ENCODE data around the gene ARHGAP44. TPM values are rescaled to one million over a fixed set of nuclear protein-coding genes. Genes with fewer than 3 reads are reported as not detected.
A peak's percentile ranks its signal among the peaks of the same experiment; 100 is the strongest.

Gene ARHGAP44
- total and polyA plus RNA-seq, 2 of the 4 experiments (the other 2 are of a cell fraction): 0.54 to 1.0 TPM

- Histone ChIP-seq H2BK120ac (ENCODE audit: low read depth, low read length) (no peak overlapping the region), H2AFZ (replicated peaks; ENCODE audit: low read length, poor library complexity) (no peak overlapping the region), H3K4me1 (ENCODE audit: control insufficient read depth, insufficient read depth, low read length) (peaks cover 5% of the 10 kb centered on the region; the same call in 1 of the 2 replicates), H2AK9ac (replicated peaks; ENCODE audit: low read depth, low read length, poor library complexity) (no peak overlapping the region), H4K8ac (ENCODE audit: low read depth in 2 of 2, low read length in 2 of 2) (no peak overlapping the region), H3K79me1 (ENCODE audit: low read depth in 1 of 2, low read length in 2 of 2) (no peaks in the 10 kb centered on the region), H3K27ac (ENCODE audit: insufficient read depth, low read length) (no peak overlapping the region), H3K9me1 (ENCODE audit: insufficient read depth, low read length) (no peaks in the 10 kb centered on the region), H4K5ac (ENCODE audit: low read depth, low read length) (no peak overlapping the region), H4K20me1 (ENCODE audit: insufficient read depth, low read length) (no peaks in the 10 kb centered on the region), H3K23ac (ENCODE audit: low read depth, low read length) (no peak overlapping the region), H3K18ac (ENCODE audit: low read depth, low read length) (peak overlapping the region; percentile 77; the same call in 1 of the 2 replicates), H3K9me3 (ENCODE audit: control insufficient read depth, insufficient read depth, low read length) (no peaks in the 10 kb centered on the region), H3K4me2 (ENCODE audit: low read depth, low read length) (no peak overlapping the region), H2AK5ac (ENCODE audit: low read depth, low read length) (no peak overlapping the region), H4K91ac (ENCODE audit: insufficient read depth, low read depth, low read length) (no peak overlapping the region), H3K14ac (replicated peaks; ENCODE audit: low read depth, low read length) (no peak overlapping the region), H3K56ac (ENCODE audit: extremely low read depth, insufficient read depth, low read length) (no peak overlapping the region), H3K27me3 (ENCODE audit: control insufficient read depth, insufficient read depth, low read length) (no peaks in the 10 kb centered on the region), H2BK5ac (ENCODE audit: low read depth, low read length, poor library complexity, severe bottlenecking) (peak overlapping the region; percentile 60), H3K4ac (ENCODE audit: low read depth, low read length) (no peak overlapping the region), H3K36me3 (ENCODE audit: control insufficient read depth, insufficient read depth, low read length) (no peaks in the 10 kb centered on the region), H3K4me3 (ENCODE audit: insufficient read depth, low read depth, low read length) (no peak overlapping the region), H2BK15ac (ENCODE audit: low read depth, low read length) (no peak overlapping the region; the same call in 2 of the 3 replicates), H2BK20ac (ENCODE audit: low read depth, low read length) (no peak overlapping the region), H3K9ac (ENCODE audit: low read depth, low read length) (no peak overlapping the region)
- in situ Hi-C loops (cut with MboI; ENCODE audit: low sequenced_read_pairs): loop anchor here (25.0 kb wide), 1 partner anchor 90 kb away; no protein-coding TSS in a partner anchor
- intact Hi-C loops (cut with micrococcal nuclease): no loop called here
- ChIA-PET POLR2A (ENCODE audit: unreplicated experiment) (interaction anchor here (0.6 kb wide), 1 partner anchor 119 kb away, joined by 4 read pairs; no protein-coding TSS in a partner anchor), CTCF (interaction anchor here (0.6 kb wide), 1 partner anchor 154 kb away, joined by 4 read pairs; no protein-coding TSS in a partner anchor)
- BruUV-seq (replicated peaks): no TSS peak
- no peak for TF ChIP-seq RAD21 (IDR thresholded peaks at IDR 0.05; ENCODE audit: low read length)
- no peak for TF ChIP-seq POLR2A (IDR thresholded peaks at IDR 0.05; ENCODE audit: low read depth, low read length)
- no peak for TF ChIP-seq RFX5 (IDR thresholded peaks at IDR 0.05; ENCODE audit: low read depth, low read length)
- TF ChIP-seq CTCF (conservative IDR thresholded peaks at IDR 0.05; ENCODE audit: low read depth, low read length): no peak
- ATAC-seq (ENCODE audit: low read depth) (no peak), DNase-seq (no peak)
- dilution Hi-C loops (cut with HindIII; ENCODE audit: low sequenced_read_pairs, unreplicated experiment): no loop called here
- 83% methylated on average over 1 of the region's 3 CpGs; no CpG with 5 or more reads in 1 of the 2 experiments for WGBS, 2 experiments (ENCODE audit: extremely low coverage in 2 of 2, insufficient read length in 1 of 2)
Measured at GRCh38 chr17:12902046-12902445, 112.7 kb downstream of the ARHGAP44 start.

Measured in IMR-90 (cell line).